Prostate gland (tissue), 2 donors: ENCODE measurements around the gene FDXR.

Source experiments
- CTCF ChIP-seq, 4 experiments: fragments of 200-600 bp in 2 of 4; fragments of 450-650 bp in 2 of 4; sonication (generic) in 2 of 4; IDR thresholded peaks; 1 replicate in 3 of 4; 2 replicates in 1 of 4; pipeline ENCODE4 v1.5.1; 2016 to 2019; ENCODE audit warnings: antibody characterized with exemption in 4 of 4, mild to moderate bottlenecking in 2 of 4, moderate library complexity in 2 of 4
- POLR2A ChIP-seq: fragments of 450-650 bp; IDR thresholded peaks from one replicate; pipeline ENCODE4 v1.6.1; 2016; ENCODE audit warnings: antibody characterized with exemption, mild to moderate bottlenecking
- POLR2AphosphoS5 ChIP-seq: sonication (generic); formaldehyde crosslinking; IDR thresholded peaks from one replicate; pipeline ENCODE4 v1.6.1; 2017; ENCODE audit warnings: antibody characterized with exemption

DNA sequence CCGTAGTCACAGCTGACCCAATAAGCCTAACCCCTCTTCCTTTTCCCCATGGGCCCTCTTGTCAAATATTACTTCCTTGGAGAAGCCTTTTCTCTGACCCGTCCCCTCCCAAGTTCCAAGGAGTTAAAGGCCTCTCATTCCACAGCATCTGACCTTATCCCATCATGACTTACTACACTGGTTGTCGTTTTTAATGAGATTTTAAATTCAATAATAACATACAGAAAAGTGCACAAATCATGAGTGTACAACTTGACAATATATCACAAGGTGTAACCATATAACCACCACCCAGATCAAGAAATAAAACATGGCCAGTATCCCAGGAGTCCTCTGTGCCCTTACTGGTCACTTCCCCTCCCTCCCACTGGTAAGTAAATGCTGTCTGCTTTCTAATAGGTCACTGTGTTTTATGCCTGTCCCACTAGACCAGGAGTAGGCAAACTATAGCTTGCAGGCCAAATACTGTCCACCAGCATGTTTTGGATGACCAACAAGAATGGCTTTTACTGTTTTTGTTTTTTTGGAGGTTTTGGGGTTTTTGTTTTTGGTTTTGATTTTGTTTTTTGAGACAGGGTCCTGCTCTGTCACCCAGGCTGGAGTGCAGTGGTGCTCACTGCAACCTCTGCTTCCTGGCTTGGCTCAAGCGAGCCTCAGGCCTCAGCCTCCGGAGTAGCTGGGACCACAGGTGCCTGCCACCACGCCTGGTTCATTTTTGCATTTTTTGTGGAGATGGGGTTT is 1.2 kb upstream of the FDXR start:
- no peak for TF ChIP-seq POLR2AphosphoS5
- TF ChIP-seq CTCF (IDR thresholded peaks at IDR 0.05): no peak
- TF ChIP-seq POLR2A: no peak
